ENCODE results near the gene SIDT2.

DNA sequence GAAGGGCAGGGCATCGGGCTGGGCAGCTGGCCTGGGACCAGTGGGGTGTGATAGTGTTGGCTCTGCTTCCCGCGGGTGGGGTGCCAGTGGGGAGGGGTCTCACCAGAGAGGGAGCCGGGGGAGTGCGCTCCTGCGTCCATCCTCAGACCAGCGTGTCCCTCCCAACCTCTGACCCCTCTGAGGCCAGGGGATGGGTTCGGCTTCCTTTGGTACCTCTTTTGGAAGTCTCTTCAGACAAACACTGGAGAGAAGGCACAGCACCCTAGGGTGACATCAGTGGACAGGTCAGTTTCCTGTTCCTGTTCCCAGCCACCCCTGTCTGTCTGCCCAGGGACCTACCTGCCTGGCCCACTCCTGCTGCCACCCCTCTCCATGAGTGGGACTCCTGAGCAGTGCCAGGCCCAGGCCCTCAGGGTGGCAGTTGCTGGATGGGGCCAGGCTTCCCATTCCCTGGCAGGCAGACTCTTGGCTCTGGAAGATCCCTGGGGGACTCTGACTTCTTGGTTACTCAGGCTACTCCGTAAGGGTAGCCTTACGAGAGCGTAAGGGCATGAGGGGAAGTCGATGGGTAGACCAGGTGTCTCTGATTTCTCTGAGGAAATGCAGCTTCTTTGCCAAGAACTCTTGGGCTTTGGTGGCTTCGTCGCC lies 23.2 kb downstream of the SIDT2 start:
- TF ChIP-seq, protein P1, sequence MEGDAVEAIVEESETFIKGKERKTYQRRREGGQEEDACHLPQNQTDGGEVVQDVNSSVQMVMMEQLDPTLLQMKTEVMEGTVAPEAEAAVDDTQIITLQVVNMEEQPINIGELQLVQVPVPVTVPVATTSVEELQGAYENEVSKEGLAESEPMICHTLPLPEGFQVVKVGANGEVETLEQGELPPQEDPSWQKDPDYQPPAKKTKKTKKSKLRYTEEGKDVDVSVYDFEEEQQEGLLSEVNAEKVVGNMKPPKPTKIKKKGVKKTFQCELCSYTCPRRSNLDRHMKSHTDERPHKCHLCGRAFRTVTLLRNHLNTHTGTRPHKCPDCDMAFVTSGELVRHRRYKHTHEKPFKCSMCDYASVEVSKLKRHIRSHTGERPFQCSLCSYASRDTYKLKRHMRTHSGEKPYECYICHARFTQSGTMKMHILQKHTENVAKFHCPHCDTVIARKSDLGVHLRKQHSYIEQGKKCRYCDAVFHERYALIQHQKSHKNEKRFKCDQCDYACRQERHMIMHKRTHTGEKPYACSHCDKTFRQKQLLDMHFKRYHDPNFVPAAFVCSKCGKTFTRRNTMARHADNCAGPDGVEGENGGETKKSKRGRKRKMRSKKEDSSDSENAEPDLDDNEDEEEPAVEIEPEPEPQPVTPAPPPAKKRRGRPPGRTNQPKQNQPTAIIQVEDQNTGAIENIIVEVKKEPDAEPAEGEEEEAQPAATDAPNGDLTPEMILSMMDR (conservative IDR thresholded peaks at IDR 0.05; ENCODE audit: low read length): no peak
- TF ChIP-seq EZH2phosphoT487 (IDR thresholded peaks at IDR 0.05; ENCODE audit: borderline replicate concordance, low read depth, low read length): no peak

All from OCI-LY7 (cell line).